ENCODE data around the gene VTI1A.

GRCh38 chr10:112546474-112546873 is 99.5 kb downstream of the VTI1A start:
- TF ChIP-seq, protein P1, sequence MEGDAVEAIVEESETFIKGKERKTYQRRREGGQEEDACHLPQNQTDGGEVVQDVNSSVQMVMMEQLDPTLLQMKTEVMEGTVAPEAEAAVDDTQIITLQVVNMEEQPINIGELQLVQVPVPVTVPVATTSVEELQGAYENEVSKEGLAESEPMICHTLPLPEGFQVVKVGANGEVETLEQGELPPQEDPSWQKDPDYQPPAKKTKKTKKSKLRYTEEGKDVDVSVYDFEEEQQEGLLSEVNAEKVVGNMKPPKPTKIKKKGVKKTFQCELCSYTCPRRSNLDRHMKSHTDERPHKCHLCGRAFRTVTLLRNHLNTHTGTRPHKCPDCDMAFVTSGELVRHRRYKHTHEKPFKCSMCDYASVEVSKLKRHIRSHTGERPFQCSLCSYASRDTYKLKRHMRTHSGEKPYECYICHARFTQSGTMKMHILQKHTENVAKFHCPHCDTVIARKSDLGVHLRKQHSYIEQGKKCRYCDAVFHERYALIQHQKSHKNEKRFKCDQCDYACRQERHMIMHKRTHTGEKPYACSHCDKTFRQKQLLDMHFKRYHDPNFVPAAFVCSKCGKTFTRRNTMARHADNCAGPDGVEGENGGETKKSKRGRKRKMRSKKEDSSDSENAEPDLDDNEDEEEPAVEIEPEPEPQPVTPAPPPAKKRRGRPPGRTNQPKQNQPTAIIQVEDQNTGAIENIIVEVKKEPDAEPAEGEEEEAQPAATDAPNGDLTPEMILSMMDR (IDR thresholded peaks at IDR 0.05) = no peak
- TF ChIP-seq POLR2A (IDR thresholded peaks at IDR 0.05) = no peak
